T-cell (primary cell): ENCODE measurements around the gene NELFCD. TPM values are rescaled to one million over a fixed set of nuclear protein-coding genes. Genes with fewer than 3 reads are reported as not detected.
"Not testable (repeated sequence)": the region's sequence is repeated elsewhere in the genome, so short reads cannot be mapped to it uniquely, and the experiment has no call there.

Experiments used
- ATAC-seq, 4 experiments: fragments of 200-7000 bp in 3 of 4; fragments of 150-1000 bp in 1 of 4; cut with Tn5 transposase; replicated peaks in 1 of 4; 1 replicate in 3 of 4; 2 replicates in 1 of 4; pipeline ENCODE4 v1.10.0; 2021; ENCODE audit warnings: moderate library complexity in 3 of 4, mild to moderate bottlenecking in 2 of 4, moderate number of reproducible peaks in 1 of 4
- CTCF ChIA-PET, 2 donors: fragments of 300-600 bp; sonication (Branson Sonifier 250); formaldehyde crosslinking; loops; one replicate each; lab custom pipeline; 2022; ENCODE audit warnings: antibody characterized with exemption in 2 of 2; lab: Charles Lee
- POLR2A ChIA-PET, 2 donors: fragments of 300-600 bp; sonication (Branson Sonifier 250); formaldehyde crosslinking; loops; one replicate each; lab custom pipeline; 2022; ENCODE audit warnings: antibody characterized with exemption in 2 of 2; lab: Charles Lee
- DNase-seq, 35 experiments: peaks; one replicate each; pipeline versions ENCODE4 v3.0.0 to v3.0.0-alpha.2; 2013 to 2023
- H3K27ac ChIP-seq: one replicate; pipeline ENCODE4 v1.5.1; 2013; ENCODE audit warnings: low read length
- H3K27me3 ChIP-seq, 2 experiments: replicated peaks in 1 of 2; 1 replicate in 1 of 2; 2 replicates in 1 of 2; pipeline versions ENCODE4 v1.6.1 to v1.7.0; 2013; ENCODE audit warnings: low read length in 1 of 2, mixed read lengths in 1 of 2; ENCODE audit not compliant: control insufficient read depth in 2 of 2, insufficient read depth in 2 of 2; ENCODE audit errors: extremely low read depth in 1 of 2
- H3K36me3 ChIP-seq, 2 donors: 1 replicate in 1 of 2; 2 replicates in 1 of 2; pipeline versions ENCODE4 v1.6.1 to v1.7.0; 2013; ENCODE audit warnings: low read length in 1 of 2; ENCODE audit not compliant: control insufficient read depth in 2 of 2, insufficient read depth in 1 of 2; ENCODE audit errors: extremely low read depth in 1 of 2
- H3K4me1 ChIP-seq, 2 experiments: 1 replicate in 1 of 2; 2 replicates in 1 of 2; pipeline versions ENCODE4 v1.6.1 to v1.7.0; 2013; ENCODE audit warnings: low read length in 2 of 2, mixed read lengths in 1 of 2; ENCODE audit not compliant: insufficient read depth in 2 of 2, control insufficient read depth in 1 of 2; ENCODE audit errors: extremely low read depth in 1 of 2
- H3K4me3 ChIP-seq, 2 donors: 1 replicate in 1 of 2; 2 replicates in 1 of 2; pipeline versions ENCODE4 v1.5.1 to v1.7.0; 2013; ENCODE audit warnings: mild to moderate bottlenecking in 2 of 2, low read length in 1 of 2, moderate library complexity in 1 of 2; ENCODE audit not compliant: control insufficient read depth in 1 of 2; ENCODE audit errors: extremely low read depth in 1 of 2
- H3K9me3 ChIP-seq: 2 replicates; pipeline ENCODE4 v1.7.0; 2013
- H3K27ac Mint-ChIP-seq, 2 donors: one replicate each; pipeline ENCODE4 v1.8.0; 2020 to 2021; ENCODE audit warnings: mild to moderate bottlenecking in 2 of 2, mixed read lengths in 2 of 2
- H3K27me3 Mint-ChIP-seq, 2 donors: one replicate each; pipeline ENCODE4 v1.8.0; 2021 to 2022; ENCODE audit warnings: mixed read lengths in 2 of 2
- H3K36me3 Mint-ChIP-seq: one replicate; pipeline ENCODE4 v1.8.0; 2021; ENCODE audit warnings: mixed read lengths
- H3K4me1 Mint-ChIP-seq, 3 donors: one replicate each; pipeline ENCODE4 v1.8.0; 2020 to 2022; ENCODE audit warnings: mixed read lengths in 3 of 3, mild to moderate bottlenecking in 1 of 3
- H3K4me3 Mint-ChIP-seq, 3 donors: one replicate each; pipeline ENCODE4 v1.8.0; 2020 to 2022; ENCODE audit warnings: mild to moderate bottlenecking in 3 of 3, mixed read lengths in 3 of 3, moderate library complexity in 3 of 3
- H3K9me3 Mint-ChIP-seq, 3 donors: one replicate each; pipeline ENCODE4 v1.8.0; 2020 to 2022; ENCODE audit warnings: mixed read lengths in 3 of 3
- WGBS: methylation state at CpG from one replicate; pipeline ENCODE4 v1.1.5; 2013; ENCODE audit warnings: missing lambda C conversion rate; ENCODE audit not compliant: insufficient coverage; 5-methylcytosine and 5-hydroxymethylcytosine counted together
- total RNA-seq, 35 experiments: library from RNA in 6 of 35; stranded (reverse) in 6 of 35; fragments of 120-200 nt in 1 of 35; gene quantifications; one replicate each; pipeline versions ENCODE4 v1.2.1 to v1.2.4 and lab custom pipeline; 2013 to 2026

Gene NELFCD
- total RNA-seq, 5 donors from 2014 or later (not counting 1 experiment from before 2014, with no cell fraction given), result 72.6 to 95.4 (median 90.4) TPM

DNA sequence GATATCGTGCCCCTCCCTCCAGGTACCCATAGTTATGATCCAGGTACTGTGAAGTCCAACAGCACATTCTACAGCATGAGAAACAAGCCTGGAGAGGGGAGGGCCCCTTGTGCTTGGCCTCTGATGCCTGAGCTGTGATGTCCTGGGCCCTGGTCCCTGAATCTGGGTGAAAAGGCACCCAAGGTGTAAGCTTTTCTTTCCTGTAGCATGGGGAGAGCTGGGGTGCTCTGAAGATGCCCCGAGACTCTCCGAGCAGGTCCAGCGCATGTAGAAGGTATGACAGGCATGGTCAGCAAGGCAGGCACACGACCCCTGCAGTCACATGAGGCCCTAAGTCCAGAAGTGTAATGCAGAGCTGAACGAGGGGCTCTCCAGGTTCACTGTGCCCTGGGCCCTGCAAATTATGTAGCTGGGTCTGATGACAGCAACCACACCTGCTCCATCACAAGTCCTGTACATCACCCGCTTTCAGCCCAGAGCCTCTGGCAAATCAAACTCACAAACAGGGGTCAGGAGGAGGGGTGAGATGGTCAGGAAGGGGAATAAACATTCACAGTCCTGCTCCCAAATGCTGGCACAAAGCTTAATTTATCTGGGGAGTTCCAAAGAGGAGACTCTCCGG, 27.8 kb downstream of the NELFCD start:
- peaks cover 41 to 49% (median 48%) of the 10 kb centered on the region in 3 donors for H3K4me1 Mint-ChIP-seq
- H3K4me3 ChIP-seq, result no peak overlapping the region
- ChIA-PET CTCF (interaction anchor here in 1 of 2 donors (1.3 kb wide), 1 partner anchor 214 kb away, joined by 3 read pairs; no protein-coding TSS in a partner anchor), POLR2A (interaction anchor here in 1 of 2 donors (1.2 kb wide), 1 partner anchor 24 kb away, joined by 3 read pairs; the partner anchor contains the start of gene ATP5F1E)
- no peaks in the 10 kb centered on the region for H3K9me3 ChIP-seq
- no peak overlapping the region for H3K4me3 Mint-ChIP-seq
- no peaks in the 10 kb centered on the region for H3K27me3 Mint-ChIP-seq
- peaks cover 0 to 8% of the 10 kb centered on the region in 2 experiments for H3K27me3 ChIP-seq
- DNase-seq, result peak in 1 of 35 experiments; percentile 1
- peaks cover 6 to 39% of the 10 kb centered on the region in 2 experiments for H3K4me1 ChIP-seq
- H3K27ac Mint-ChIP-seq, result no peak overlapping the region
- no peaks in the 10 kb centered on the region for H3K36me3 ChIP-seq
- H3K27ac ChIP-seq, result no peak overlapping the region
- peaks cover under 1% of the 10 kb centered on the region for H3K36me3 Mint-ChIP-seq
- WGBS, result 88% methylated on average over 4 of the region's 8 CpGs
- no peak for ATAC-seq
- H3K9me3 Mint-ChIP-seq, result no peaks in the 10 kb centered on the region

DNA sequence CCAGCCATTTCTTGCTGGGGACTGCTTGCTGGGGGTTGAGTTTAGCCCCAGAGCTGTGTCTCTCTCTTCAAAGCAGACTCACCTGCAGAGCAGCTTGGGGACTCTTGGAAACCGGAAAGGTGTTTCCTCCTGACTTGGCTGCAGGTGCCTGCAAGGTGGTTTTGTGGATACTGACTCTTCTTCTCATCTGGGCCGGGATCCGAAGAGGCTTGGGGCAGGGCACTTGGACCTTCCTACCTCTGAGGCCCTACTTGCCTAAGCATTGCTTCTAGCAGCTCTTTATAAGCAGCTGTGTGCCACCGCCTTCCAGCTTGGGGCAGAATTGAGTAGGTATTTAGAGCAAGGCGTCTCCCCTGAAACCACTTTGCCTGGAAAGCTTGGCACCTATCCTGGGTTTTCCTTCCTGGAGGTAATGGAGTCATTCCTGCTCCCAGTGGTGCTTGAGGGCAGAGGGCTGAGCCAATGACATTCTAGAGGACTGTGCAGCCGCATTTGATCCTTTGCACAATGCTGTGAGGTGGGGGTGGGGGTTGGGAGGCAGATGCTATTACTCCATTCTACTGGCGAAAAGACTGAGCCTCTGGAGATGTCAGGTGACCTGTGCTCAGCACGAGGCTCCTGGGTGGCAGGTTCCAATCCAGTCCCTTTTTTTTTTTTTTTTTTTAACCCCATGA, 29.4 kb downstream of the NELFCD start:
- no peak overlapping the region for H3K4me3 Mint-ChIP-seq
- peak in 1 of 35 experiments; percentile 1 for DNase-seq
- Histone ChIP-seq H3K9me3 (no peaks in the 10 kb centered on the region), H3K27me3 (peaks cover 0 to 8% of the 10 kb centered on the region in 2 experiments), H3K4me1 (peaks cover 2 to 33% of the 10 kb centered on the region in 2 experiments), H3K36me3 (no peaks in the 10 kb centered on the region), H3K4me3 (no peak overlapping the region), H3K27ac (no peak overlapping the region)
- ChIA-PET POLR2A (no interaction called here), CTCF (interaction anchor here in 1 of 2 donors (0.8 kb wide), 1 partner anchor 108 kb away, joined by 3 read pairs; no protein-coding TSS in a partner anchor)
- H3K36me3 Mint-ChIP-seq, result no peaks in the 10 kb centered on the region
- 85% methylated on average over 4 of the region's 8 CpGs for WGBS
- H3K27me3 Mint-ChIP-seq, result no peaks in the 10 kb centered on the region
- ATAC-seq, result no peak
- H3K27ac Mint-ChIP-seq, result no peak overlapping the region
- H3K9me3 Mint-ChIP-seq, result no peaks in the 10 kb centered on the region
- H3K4me1 Mint-ChIP-seq, result peaks cover 36 to 46% (median 43%) of the 10 kb centered on the region in 3 donors

DNA sequence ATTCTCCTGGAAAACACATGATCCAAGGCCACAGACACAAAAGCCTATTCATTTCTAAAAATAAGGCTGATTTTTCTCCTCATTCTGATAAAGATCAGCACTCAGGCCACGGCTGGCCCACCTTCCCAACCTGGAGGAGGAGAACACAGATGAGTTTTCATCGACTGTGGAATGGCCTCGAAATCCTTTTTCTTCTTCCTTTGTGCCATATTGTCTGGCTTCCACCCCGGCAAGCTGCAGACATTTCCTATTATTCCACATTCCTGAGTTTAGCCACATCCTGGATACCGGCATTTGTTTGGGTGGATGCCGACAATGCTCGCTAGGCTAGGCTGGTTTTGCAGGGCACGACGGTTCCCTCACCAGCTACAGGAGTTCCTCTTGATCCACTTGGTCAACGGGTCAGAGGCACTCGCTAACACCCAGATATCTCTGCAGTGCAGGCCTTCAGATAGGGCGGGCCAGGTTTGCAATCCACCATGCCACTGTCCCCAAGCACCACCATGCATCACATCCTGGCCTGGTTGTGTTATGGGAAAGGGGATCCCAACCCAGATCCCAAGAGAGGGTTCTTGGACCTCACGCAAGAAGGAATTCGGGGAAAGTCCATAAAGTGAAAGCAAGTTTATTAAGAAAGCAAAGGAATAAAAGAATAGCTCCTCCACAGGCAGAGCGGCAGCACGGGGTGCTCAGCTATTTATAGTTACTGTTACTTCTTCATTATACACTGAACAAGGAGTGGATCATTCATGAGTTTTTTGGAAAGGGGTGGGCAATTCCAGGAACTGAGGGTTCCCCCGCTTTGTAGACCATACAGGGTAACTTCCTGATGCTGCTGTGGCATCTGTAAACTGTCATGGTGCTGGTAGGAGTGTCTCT, 30.2 kb downstream of the NELFCD start:
- Mint-ChIP-seq H3K36me3 (no peaks in the 10 kb centered on the region), H3K4me1 (peaks cover 32 to 42% (median 38%) of the 10 kb centered on the region in 3 donors), H3K27me3 (no peaks in the 10 kb centered on the region), H3K9me3 (no peaks in the 10 kb centered on the region), H3K4me3 (no peak overlapping the region), H3K27ac (no peak overlapping the region)
- Histone ChIP-seq H3K4me1 (peaks cover 0 to 30% of the 10 kb centered on the region in 2 experiments), H3K4me3 (no peak overlapping the region), H3K27ac (no peak overlapping the region), H3K36me3 (no peaks in the 10 kb centered on the region), H3K27me3 (peaks cover 0 to 8% of the 10 kb centered on the region in 2 experiments), H3K9me3 (no peaks in the 10 kb centered on the region)
- peak in 3 of 35 experiments; percentile 3 to 23 (median 15) for DNase-seq
- ChIA-PET POLR2A (no interaction called here), CTCF (no interaction called here)
- ATAC-seq, result no peak
- 100% methylated on average over 6 of the region's 17 CpGs for WGBS

DNA sequence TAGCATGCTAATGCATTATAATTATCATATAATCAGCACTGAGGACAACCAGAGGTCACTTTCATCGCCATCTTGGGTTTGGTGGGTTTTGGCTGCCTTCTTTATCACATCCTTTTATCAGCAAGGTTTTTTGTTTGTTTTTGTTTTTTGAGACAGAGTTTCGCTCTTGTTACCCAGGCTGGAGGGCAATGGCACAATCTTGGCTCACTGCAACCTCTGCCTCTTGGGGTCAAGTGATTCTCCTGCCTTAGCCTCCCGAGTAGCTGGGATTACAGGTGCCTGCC, 30.8 kb downstream of the NELFCD start:
- H3K4me1 Mint-ChIP-seq, result peaks cover 37 to 46% (median 42%) of the 10 kb centered on the region in 3 donors
- POLR2A ChIA-PET, H3K4me3 ChIP-seq, ATAC-seq, CTCF ChIA-PET, H3K4me3 Mint-ChIP-seq, H3K36me3 Mint-ChIP-seq, H3K27ac ChIP-seq, H3K9me3 Mint-ChIP-seq, H3K27ac Mint-ChIP-seq, DNase-seq, H3K36me3 ChIP-seq, H3K9me3 ChIP-seq, H3K27me3 Mint-ChIP-seq, H3K27me3 ChIP-seq: not testable (repeated sequence)
- WGBS, result 94% methylated on average over 2 of the region's 3 CpGs
- H3K4me1 ChIP-seq, result peaks cover 2 to 31% of the 10 kb centered on the region in 2 experiments

DNA sequence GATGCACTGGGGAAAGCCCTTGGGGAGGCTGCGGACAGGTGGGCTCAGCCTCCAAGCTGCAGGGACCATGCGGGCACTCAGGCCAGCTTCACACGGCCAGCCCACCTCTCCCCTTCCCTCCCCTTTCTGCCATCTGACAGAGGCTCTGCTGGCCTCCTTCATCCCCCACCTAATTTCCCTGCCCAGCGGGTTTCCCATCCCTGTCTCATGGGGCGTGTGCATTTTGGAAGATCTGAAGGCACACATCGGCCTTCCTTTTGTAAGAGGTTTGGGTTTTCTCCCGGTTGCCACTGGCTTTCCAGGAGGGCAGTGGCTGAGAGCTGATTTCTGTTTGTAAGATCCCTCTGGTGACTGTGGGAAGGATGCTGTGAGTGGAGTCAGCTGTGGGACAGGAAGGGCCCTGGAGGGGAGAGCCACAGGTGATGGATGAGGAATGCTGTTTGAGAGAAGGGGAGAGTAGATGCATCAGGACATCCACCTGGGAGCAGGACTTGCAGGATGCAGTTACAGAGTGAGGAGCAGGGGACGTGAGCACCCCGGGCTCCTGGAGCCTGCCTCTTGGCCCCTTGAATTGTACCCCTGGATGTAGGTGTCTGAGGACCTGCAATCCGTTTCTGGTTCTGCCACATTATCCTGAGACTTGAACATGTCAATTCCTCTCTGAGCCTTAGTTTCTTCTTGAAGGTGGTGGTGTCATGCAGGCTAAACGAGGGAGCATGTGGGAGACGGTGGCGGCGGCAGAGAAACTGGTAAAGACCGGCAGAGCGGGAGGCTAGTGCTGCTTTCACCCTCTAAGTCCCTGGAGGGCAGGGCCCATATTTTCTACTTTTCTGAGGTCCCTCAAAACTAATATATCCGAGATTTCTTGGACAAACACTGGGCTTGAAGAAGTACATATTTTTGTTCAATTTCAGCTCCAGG, 32.2 kb downstream of the NELFCD start:
- Mint-ChIP-seq H3K9me3 (no peaks in the 10 kb centered on the region), H3K4me3 (no peak overlapping the region), H3K27me3 (no peaks in the 10 kb centered on the region), H3K36me3 (no peaks in the 10 kb centered on the region), H3K4me1 (peaks cover 46 to 55% (median 52%) of the 10 kb centered on the region in 3 donors), H3K27ac (peak overlapping the region; percentile 11 to 60)
- Histone ChIP-seq H3K27me3 (peaks cover 0 to under 1% of the 10 kb centered on the region in 2 experiments), H3K27ac (no peak overlapping the region), H3K4me1 (peaks cover 6 to 33% of the 10 kb centered on the region in 2 experiments), H3K9me3 (no peaks in the 10 kb centered on the region), H3K4me3 (no peak overlapping the region), H3K36me3 (no peaks in the 10 kb centered on the region)
- DNase-seq (no peak), ATAC-seq (no peak)
- CTCF ChIA-PET, result interaction anchor here in 1 of 2 donors (0.5 kb wide), 1 partner anchor 32 kb away, joined by 4 read pairs; no protein-coding TSS in a partner anchor
- POLR2A ChIA-PET, result no interaction called here
- 92% methylated on average over 14 of the region's 17 CpGs for WGBS
